ENCODE data around the gene NTF3. TPM values are rescaled to one million over a fixed set of nuclear protein-coding genes. Genes with fewer than 3 reads are reported as not detected.

Gene NTF3
- total RNA-seq, 1 experiment from 2014 or later: not detected

DNA sequence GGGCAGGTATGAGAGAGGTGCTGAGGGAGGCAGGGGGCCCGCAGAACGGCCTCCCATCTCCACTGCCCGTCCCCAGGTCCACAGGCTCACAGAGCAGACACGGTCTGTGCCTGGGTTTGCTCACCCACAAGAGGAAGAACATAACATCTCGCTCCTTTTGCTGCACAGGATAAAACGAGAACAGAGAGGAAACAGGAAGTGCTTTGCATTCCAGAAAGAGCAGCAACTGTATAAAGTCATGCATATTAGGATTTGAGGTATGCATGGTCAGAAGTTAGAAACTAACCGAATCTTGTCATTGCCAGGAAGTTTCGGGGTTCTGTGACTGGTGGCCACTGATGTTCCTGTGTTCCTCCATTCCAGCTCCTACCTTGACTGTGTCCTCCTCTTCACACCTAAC is 25.0 kb downstream of the NTF3 start:
- in situ Hi-C loops (cut with HindIII; ENCODE audit: low pct_unique_long_range_greater_than_20kb, low sequenced_read_pairs): no loop called here
- no peaks in the 10 kb centered on the region for H3K9me3 ChIP-seq (ENCODE audit: control insufficient read depth, insufficient read depth, low read depth, low read length)
- TF ChIP-seq, protein P1, sequence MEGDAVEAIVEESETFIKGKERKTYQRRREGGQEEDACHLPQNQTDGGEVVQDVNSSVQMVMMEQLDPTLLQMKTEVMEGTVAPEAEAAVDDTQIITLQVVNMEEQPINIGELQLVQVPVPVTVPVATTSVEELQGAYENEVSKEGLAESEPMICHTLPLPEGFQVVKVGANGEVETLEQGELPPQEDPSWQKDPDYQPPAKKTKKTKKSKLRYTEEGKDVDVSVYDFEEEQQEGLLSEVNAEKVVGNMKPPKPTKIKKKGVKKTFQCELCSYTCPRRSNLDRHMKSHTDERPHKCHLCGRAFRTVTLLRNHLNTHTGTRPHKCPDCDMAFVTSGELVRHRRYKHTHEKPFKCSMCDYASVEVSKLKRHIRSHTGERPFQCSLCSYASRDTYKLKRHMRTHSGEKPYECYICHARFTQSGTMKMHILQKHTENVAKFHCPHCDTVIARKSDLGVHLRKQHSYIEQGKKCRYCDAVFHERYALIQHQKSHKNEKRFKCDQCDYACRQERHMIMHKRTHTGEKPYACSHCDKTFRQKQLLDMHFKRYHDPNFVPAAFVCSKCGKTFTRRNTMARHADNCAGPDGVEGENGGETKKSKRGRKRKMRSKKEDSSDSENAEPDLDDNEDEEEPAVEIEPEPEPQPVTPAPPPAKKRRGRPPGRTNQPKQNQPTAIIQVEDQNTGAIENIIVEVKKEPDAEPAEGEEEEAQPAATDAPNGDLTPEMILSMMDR (IDR thresholded peaks at IDR 0.05): no peak
- no peak overlapping the region for H3K27ac ChIP-seq (ENCODE audit: low read length)
- no TSS peak for BruUV-seq (replicated peaks)
- ATAC-seq (no peak), DNase-seq (ENCODE audit: low read depth, low spot score) (no peak)
- no peaks in the 10 kb centered on the region for H3K36me3 ChIP-seq (ENCODE audit: control insufficient read depth, insufficient read depth, low read length)
- H3K4me1 ChIP-seq (ENCODE audit: control insufficient read depth, insufficient read depth, low read length): no peaks in the 10 kb centered on the region
- ChIA-PET CTCF (no interaction called here), POLR2A (no interaction called here)
- H3K27me3 ChIP-seq (ENCODE audit: control insufficient read depth, insufficient read depth, low read length): no peaks in the 10 kb centered on the region
- no peak overlapping the region for H3K4me3 ChIP-seq (ENCODE audit: low read depth in 2 of 2, low read length in 2 of 2)
- intact Hi-C loops (cut with micrococcal nuclease; ENCODE audit: unreplicated experiment): no loop called here

DNA sequence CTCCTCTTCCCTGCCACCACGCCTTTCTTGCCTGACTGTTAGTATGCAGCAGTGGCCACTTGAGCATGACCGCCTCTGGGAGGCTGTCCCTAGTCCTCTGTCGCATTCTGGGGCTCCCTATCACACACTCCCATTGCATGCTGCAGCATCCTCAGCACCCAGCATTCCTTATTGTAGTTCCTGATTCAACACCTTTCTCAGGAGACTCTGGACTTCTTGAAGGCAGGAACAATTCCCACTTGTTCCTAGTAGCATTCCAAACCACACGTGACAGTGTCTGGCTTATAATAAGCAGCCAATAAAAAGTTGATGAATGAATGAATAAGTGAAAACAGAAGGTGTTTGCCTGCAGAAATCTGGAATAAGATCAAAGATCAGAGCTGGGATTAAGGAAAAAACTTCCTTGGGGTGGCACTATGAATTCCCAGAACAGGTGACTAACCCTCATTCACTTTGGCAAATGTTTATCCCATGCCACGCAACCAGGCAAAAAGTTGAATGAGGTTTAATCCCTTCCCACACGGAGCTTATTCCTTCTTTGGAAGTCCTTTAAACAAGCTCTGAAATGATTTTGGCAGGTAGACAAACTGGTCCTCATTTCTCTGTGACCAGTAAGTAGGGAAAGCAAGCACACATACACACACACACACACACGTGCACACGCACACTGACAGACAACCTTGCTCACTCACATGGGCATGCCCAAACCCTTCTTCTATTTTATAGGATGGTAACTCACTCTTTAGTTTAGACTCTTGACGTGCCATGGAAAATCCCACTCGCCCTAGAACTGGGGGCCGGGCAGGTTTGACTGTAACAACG is 26.5 kb downstream of the NTF3 start:
- ChIA-PET CTCF (no interaction called here), POLR2A (no interaction called here)
- no peak for DNase-seq (ENCODE audit: low read depth, low spot score)
- intact Hi-C loops (cut with micrococcal nuclease; ENCODE audit: unreplicated experiment) (no loop called here), in situ Hi-C loops (cut with HindIII; ENCODE audit: low pct_unique_long_range_greater_than_20kb, low sequenced_read_pairs) (no loop called here)
- TF ChIP-seq POLR2AphosphoS5 (IDR thresholded peaks at IDR 0.05; ENCODE audit: low read depth, low read length) (no peak), SIN3A (IDR thresholded peaks at IDR 0.05; ENCODE audit: borderline replicate concordance, insufficient read depth, low read depth, low read length) (no peak), TCF7L2 (IDR thresholded peaks at IDR 0.05; ENCODE audit: low read depth, low read length) (no peak)
- TF ChIP-seq, protein P2, sequence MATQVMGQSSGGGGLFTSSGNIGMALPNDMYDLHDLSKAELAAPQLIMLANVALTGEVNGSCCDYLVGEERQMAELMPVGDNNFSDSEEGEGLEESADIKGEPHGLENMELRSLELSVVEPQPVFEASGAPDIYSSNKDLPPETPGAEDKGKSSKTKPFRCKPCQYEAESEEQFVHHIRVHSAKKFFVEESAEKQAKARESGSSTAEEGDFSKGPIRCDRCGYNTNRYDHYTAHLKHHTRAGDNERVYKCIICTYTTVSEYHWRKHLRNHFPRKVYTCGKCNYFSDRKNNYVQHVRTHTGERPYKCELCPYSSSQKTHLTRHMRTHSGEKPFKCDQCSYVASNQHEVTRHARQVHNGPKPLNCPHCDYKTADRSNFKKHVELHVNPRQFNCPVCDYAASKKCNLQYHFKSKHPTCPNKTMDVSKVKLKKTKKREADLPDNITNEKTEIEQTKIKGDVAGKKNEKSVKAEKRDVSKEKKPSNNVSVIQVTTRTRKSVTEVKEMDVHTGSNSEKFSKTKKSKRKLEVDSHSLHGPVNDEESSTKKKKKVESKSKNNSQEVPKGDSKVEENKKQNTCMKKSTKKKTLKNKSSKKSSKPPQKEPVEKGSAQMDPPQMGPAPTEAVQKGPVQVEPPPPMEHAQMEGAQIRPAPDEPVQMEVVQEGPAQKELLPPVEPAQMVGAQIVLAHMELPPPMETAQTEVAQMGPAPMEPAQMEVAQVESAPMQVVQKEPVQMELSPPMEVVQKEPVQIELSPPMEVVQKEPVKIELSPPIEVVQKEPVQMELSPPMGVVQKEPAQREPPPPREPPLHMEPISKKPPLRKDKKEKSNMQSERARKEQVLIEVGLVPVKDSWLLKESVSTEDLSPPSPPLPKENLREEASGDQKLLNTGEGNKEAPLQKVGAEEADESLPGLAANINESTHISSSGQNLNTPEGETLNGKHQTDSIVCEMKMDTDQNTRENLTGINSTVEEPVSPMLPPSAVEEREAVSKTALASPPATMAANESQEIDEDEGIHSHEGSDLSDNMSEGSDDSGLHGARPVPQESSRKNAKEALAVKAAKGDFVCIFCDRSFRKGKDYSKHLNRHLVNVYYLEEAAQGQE (IDR thresholded peaks at IDR 0.05; ENCODE audit: insufficient read depth in 1 of 2, low read depth in 2 of 2, low read length in 1 of 2): no peak
- TF ChIP-seq, protein P1 (IDR thresholded peaks at IDR 0.05): no peak
- Histone ChIP-seq H3K27ac (ENCODE audit: low read length) (no peak overlapping the region), H3K4me3 (ENCODE audit: low read depth in 2 of 2, low read length in 2 of 2) (no peak overlapping the region), H3K4me1 (ENCODE audit: control insufficient read depth, insufficient read depth, low read length) (no peaks in the 10 kb centered on the region), H3K36me3 (ENCODE audit: control insufficient read depth, insufficient read depth, low read length) (no peaks in the 10 kb centered on the region), H3K9me3 (ENCODE audit: control insufficient read depth, insufficient read depth, low read depth, low read length) (no peaks in the 10 kb centered on the region), H3K27me3 (ENCODE audit: control insufficient read depth, insufficient read depth, low read length) (no peaks in the 10 kb centered on the region)
- ATAC-seq: no peak
- no TSS peak for BruUV-seq (replicated peaks)

Data from Panc1 (cell line).